Smooth muscle cell (in vitro differentiated cells): ENCODE results near the gene CNNM3. TPM values are rescaled to one million over a fixed set of nuclear protein-coding genes. Genes with fewer than 3 reads are reported as not detected.
A peak's percentile ranks its signal among the peaks of the same experiment; 100 is the strongest.

Source experiments
- DNase-seq: peaks from one replicate; lab custom pipeline; 2025; ENCODE audit not compliant: unreplicated experiment; lab: John Stamatoyannopoulos, UW
- H2AFZ ChIP-seq: fragments of 200-600 bp; sonication (generic); 2 replicates; pipeline ENCODE4 v1.6.0; 2016; ENCODE audit warnings: antibody characterized with exemption, low read depth, mild to moderate bottlenecking
- H3F3A ChIP-seq: fragments of 200-600 bp; sonication (generic); 2 replicates; pipeline ENCODE4 v1.6.0; 2017; ENCODE audit warnings: antibody characterized with exemption, low read depth
- H3K27ac ChIP-seq: fragments of 200-600 bp; sonication (generic); 2 replicates; pipeline ENCODE4 v1.5.1; 2016; ENCODE audit warnings: low read depth, mild to moderate bottlenecking
- H3K27me3 ChIP-seq: fragments of 200-600 bp; sonication (generic); 2 replicates; pipeline ENCODE4 v1.6.1; 2016; ENCODE audit warnings: low read depth, mild to moderate bottlenecking
- H3K36me3 ChIP-seq: fragments of 200-600 bp; sonication (generic); 2 replicates; pipeline ENCODE4 v1.5.1; 2016; ENCODE audit warnings: low read depth
- H3K4me1 ChIP-seq: fragments of 200-600 bp; sonication (generic); 2 replicates; pipeline ENCODE4 v1.5.1; 2016; ENCODE audit warnings: low read depth
- H3K4me2 ChIP-seq: fragments of 200-600 bp; sonication (generic); 2 replicates; pipeline ENCODE4 v1.6.0; 2016; ENCODE audit warnings: mild to moderate bottlenecking
- H3K4me3 ChIP-seq: fragments of 200-600 bp; sonication (generic); 2 replicates; pipeline ENCODE4 v1.5.1; 2016; ENCODE audit warnings: mild to moderate bottlenecking
- H3K79me2 ChIP-seq: fragments of 200-600 bp; sonication (generic); 2 replicates; pipeline ENCODE4 v1.6.0; 2016; ENCODE audit warnings: low read depth, mild to moderate bottlenecking
- H3K9ac ChIP-seq: fragments of 200-600 bp; sonication (generic); 2 replicates; pipeline ENCODE4 v1.6.0; 2016; ENCODE audit warnings: low read depth
- H3K9me3 ChIP-seq: fragments of 200-600 bp; sonication (generic); replicated peaks from 2 replicates; pipeline ENCODE4 v1.5.1; 2016; ENCODE audit warnings: low read depth
- H4K20me1 ChIP-seq: fragments of 200-600 bp; sonication (generic); 2 replicates; pipeline ENCODE4 v1.6.0; 2016; ENCODE audit warnings: low read depth
- CTCF ChIP-seq: fragments of 200-600 bp; sonication (generic); IDR thresholded peaks from 2 replicates; pipeline ENCODE4 v1.5.1; 2017; ENCODE audit warnings: borderline replicate concordance, mild to moderate bottlenecking, antibody characterized with exemption; ENCODE audit not compliant: insufficient read depth, poor library complexity, severe bottlenecking
- WGBS: methylation state at CpG from one replicate; pipeline ENCODE4 v1.1.7; 2016; ENCODE audit warnings: low lambda C conversion rate; 5-methylcytosine and 5-hydroxymethylcytosine counted together
- polyA plus RNA-seq: library from polyadenylated mRNA; unstranded; fragments of >200 nt; fragmentation: Nextera tagmentation; extraction: Ambion mirVana; gene quantifications from 2 replicates; pipeline ENCODE4 v1.2.1, GENCODE V29; 2016
- total RNA-seq: library from RNA; depleted of rRNA; stranded (reverse); fragments of >200 nt; gene quantifications from 2 replicates; pipeline ENCODE4 v1.2.3, GENCODE V29; 2014

The CNNM3 gene
- total and polyA plus RNA-seq, 2 experiments from 2014 or later = 3.2 to 4.8 TPM

- 26% methylated on average over 18 of the region's 18 CpGs for WGBS
- Histone ChIP-seq H4K20me1 (no peaks in the 10 kb centered on the region), H3F3A (no peaks in the 10 kb centered on the region), H2AFZ (peak overlapping the region; percentile 51), H3K9me3 (no peaks in the 10 kb centered on the region), H3K4me1 (peaks cover 14% of the 10 kb centered on the region), H3K27ac (no peak overlapping the region), H3K27me3 (no peaks in the 10 kb centered on the region), H3K4me2 (peak overlapping the region; percentile 83), H3K4me3 (peak overlapping the region; percentile 17), H3K9ac (no peak overlapping the region), H3K79me2 (no peaks in the 10 kb centered on the region), H3K36me3 (no peaks in the 10 kb centered on the region)
- no peak for TF ChIP-seq CTCF
- peak; percentile 30 for DNase-seq
These were observed 16.9 kb downstream of the CNNM3 start for GRCh38 chr2:96832754-96833507.

- Histone ChIP-seq H3K36me3 (no peaks in the 10 kb centered on the region), H3K4me1 (peaks cover 14% of the 10 kb centered on the region), H3K79me2 (no peaks in the 10 kb centered on the region), H3F3A (no peaks in the 10 kb centered on the region), H4K20me1 (no peaks in the 10 kb centered on the region), H2AFZ (no peak overlapping the region), H3K9ac (no peak overlapping the region), H3K27ac (no peak overlapping the region), H3K4me3 (no peak overlapping the region), H3K9me3 (no peaks in the 10 kb centered on the region), H3K4me2 (no peak overlapping the region), H3K27me3 (no peaks in the 10 kb centered on the region)
- no peak for DNase-seq
- no peak for TF ChIP-seq CTCF
- 97% methylated on average over 4 of the region's 4 CpGs for WGBS
These were observed 19.8 kb downstream of the CNNM3 start for GRCh38 chr2:96835830-96836229.

GRCh38 chr2:96837575-96837974, 21.5 kb downstream of the CNNM3 start:
- WGBS = 78% methylated on average over 9 of the region's 9 CpGs
- Histone ChIP-seq H3K79me2 (no peaks in the 10 kb centered on the region), H3K4me3 (no peak overlapping the region)

More at GRCh38 chr2:96837575-96837974, 21.5 kb downstream of the CNNM3 start:
- no peak for DNase-seq
- H3K27ac ChIP-seq = no peak overlapping the region
- no peak overlapping the region for H3K4me2 ChIP-seq
- no peak for TF ChIP-seq CTCF
- H3K9ac ChIP-seq = no peak overlapping the region
- no peaks in the 10 kb centered on the region for H4K20me1 ChIP-seq
- H3K27me3 ChIP-seq = no peaks in the 10 kb centered on the region
- H2AFZ ChIP-seq = no peak overlapping the region
- H3K4me1 ChIP-seq = peaks cover 9% of the 10 kb centered on the region
- no peaks in the 10 kb centered on the region for H3K9me3 ChIP-seq
- no peaks in the 10 kb centered on the region for H3K36me3 ChIP-seq
- H3F3A ChIP-seq = no peaks in the 10 kb centered on the region
